K562 (cell line): ENCODE results near the gene UNC13A. TPM values are rescaled to one million over a fixed set of nuclear protein-coding genes. Genes with fewer than 3 reads are reported as not detected.
A peak's percentile ranks its signal among the peaks of the same experiment; 100 is the strongest.

Experiments used
- ATAC-seq: fragments of 200-7000 bp; cut with Tn5 transposase; 3 replicates; pipeline ENCODE4 v1.9.1; 2020; ENCODE audit warnings: moderate library complexity
- BruUV-seq: library from RNA; stranded (reverse); fragments of 400-500 nt; replicated peaks from 2 replicates; lab custom pipeline; 2021; lab: Mats Ljungman, UMichigan
- CTCF ChIA-PET: fragments of 300-600 bp; formaldehyde crosslinking; extraction: SDS; loops from one replicate; lab custom pipeline; 2021; ENCODE audit warnings: low intra/inter-chr PET ratio; lab: Yijun Ruan, JAX
- POLR2A ChIA-PET: fragments of 300-600, 350-650 bp; sonication (Branson Sonifier 250); formaldehyde crosslinking; extraction: SDS; loops from one replicate; lab custom pipeline; 2021; ENCODE audit warnings: antibody characterized with exemption, inconsistent platforms; lab: Yijun Ruan, JAX
- DNase-seq, 4 experiments: peaks; one replicate each; pipeline versions ENCODE4 v3.0.0 to v3.0.0-alpha.2; 2011 to 2018; ENCODE audit warnings: low spot score in 3 of 4, mixed read lengths in 3 of 4; ENCODE audit errors: extremely low read depth in 1 of 4
- FAIRE-seq: peaks from 2 replicates; lab custom pipeline; 2011; peaks lifted over from hg19 to GRCh38; lab: Jason Lieb, UNC
- H2AFZ ChIP-seq: 2 replicates; pipeline ENCODE4 v1.6.0; 2011; ENCODE audit warnings: low read depth, low read length, control low read depth, inconsistent platforms
- H3K27ac ChIP-seq: fragments of 200-600 bp; 3 replicates; pipeline ENCODE4 v1.8.0; 2011; ENCODE audit warnings: low read depth, mild to moderate bottlenecking, control low read depth, inconsistent platforms, low read length, moderate library complexity, mixed read lengths; ENCODE audit errors: extremely low read depth
- H3K27me3 ChIP-seq, 2 experiments: fragments of 300-600 bp in 1 of 2; 2 replicates in 1 of 2; 3 replicates in 1 of 2; pipeline versions ENCODE4 v1.6.0 to v1.8.0; 2011; ENCODE audit warnings: inconsistent platforms in 2 of 2, low read length in 2 of 2, mild to moderate bottlenecking in 1 of 2, mixed read lengths in 1 of 2, moderate library complexity in 1 of 2; ENCODE audit not compliant: control insufficient read depth in 2 of 2, insufficient read depth in 2 of 2
- H3K36me3 ChIP-seq: fragments of 300-600 bp; 3 replicates; pipeline ENCODE4 v1.8.0; 2011; ENCODE audit warnings: mild to moderate bottlenecking, low read length, inconsistent platforms; ENCODE audit not compliant: control insufficient read depth, insufficient read depth
- H3K4me1 ChIP-seq, 2 experiments: fragments of 200-600 bp in 1 of 2; replicated peaks in 1 of 2; 2 replicates in 1 of 2; 3 replicates in 1 of 2; pipeline versions ENCODE4 v1.5.1 to v1.8.0; 2011; ENCODE audit warnings: inconsistent platforms in 2 of 2, low read length in 2 of 2, mild to moderate bottlenecking in 1 of 2, mixed read lengths in 1 of 2, moderate library complexity in 1 of 2; ENCODE audit not compliant: control insufficient read depth in 2 of 2, insufficient read depth in 2 of 2
- H3K4me2 ChIP-seq: 2 replicates; pipeline ENCODE4 v1.6.1; 2011; ENCODE audit warnings: low read length, control low read depth, inconsistent platforms, mixed read lengths; ENCODE audit not compliant: insufficient read depth
- H3K4me3 ChIP-seq: fragments of 200-600 bp; sonication (generic), shearing (Covaris generic); 2 replicates; pipeline ENCODE4 v1.5.1; 2016; ENCODE audit warnings: control low read depth, inconsistent platforms
- H3K79me2 ChIP-seq: fragments of 200-600 bp; 3 replicates; pipeline ENCODE4 v1.8.0; 2011; ENCODE audit warnings: low read length, inconsistent platforms; ENCODE audit not compliant: control insufficient read depth, insufficient read depth
- H3K9ac ChIP-seq, 2 experiments: 2 replicates each; pipeline versions ENCODE4 v1.6.0 to v1.6.1; 2011; ENCODE audit warnings: low read depth in 2 of 2, low read length in 2 of 2, control low read depth in 1 of 2, inconsistent platforms in 1 of 2, mild to moderate bottlenecking in 1 of 2, mixed read lengths in 1 of 2; ENCODE audit not compliant: insufficient read depth in 1 of 2
- H3K9me1 ChIP-seq: one replicate; pipeline ENCODE4 v1.6.0; 2011; ENCODE audit warnings: inconsistent platforms, mild to moderate bottlenecking, low read length, moderate library complexity; ENCODE audit not compliant: control insufficient read depth, insufficient read depth
- H3K9me3 ChIP-seq: replicated peaks from 2 replicates; pipeline ENCODE4 v1.5.1; 2011; ENCODE audit warnings: low read depth, low read length, inconsistent platforms; ENCODE audit not compliant: control insufficient read depth, insufficient read depth
- H4K20me1 ChIP-seq: replicated peaks from 2 replicates; pipeline ENCODE4 v1.6.1; 2011; ENCODE audit warnings: low read length, inconsistent platforms, mixed read lengths; ENCODE audit not compliant: control insufficient read depth, insufficient read depth
- SAP30 ChIP-seq: fragments of 200-600 bp; sonication (generic); IDR thresholded peaks from 2 replicates; pipeline ENCODE4 v1.6.1; 2012; ENCODE audit warnings: borderline replicate concordance, low read depth, mild to moderate bottlenecking, moderate library complexity, low read length, control low read depth, inconsistent platforms; ENCODE audit not compliant: insufficient read depth, poor library complexity, severe bottlenecking
- ZBTB33 ChIP-seq: sonication (generic); formaldehyde crosslinking; IDR thresholded peaks from 2 replicates; pipeline ENCODE4 v1.8.1; 2023; ENCODE audit warnings: mild to moderate bottlenecking, missing genetic modification reagents
- ZBTB7A ChIP-seq: IDR thresholded peaks from 2 replicates; pipeline ENCODE4 v1.6.1; 2011; ENCODE audit warnings: low read depth, mild to moderate bottlenecking, low read length, moderate library complexity, borderline replicate concordance; ENCODE audit not compliant: control insufficient read depth
- WGBS: fragments of 100-300 bp; shearing (Covaris generic); methylation state at CpG from one replicate; pipeline ENCODE4 v1.1.6; 2016; ENCODE audit warnings: low coverage, mixed read lengths; ENCODE audit not compliant: insufficient coverage; ENCODE audit errors: missing lambda C conversion rate; 5-methylcytosine and 5-hydroxymethylcytosine counted together
- in situ Hi-C: fragments of 300-500 bp; cut with MboI; formaldehyde crosslinking; loops from 4 replicates; pipeline ENCODE4 v1.15.0; 2018; ENCODE audit warnings: inconsistent platforms, mixed read lengths
- intact Hi-C: fragments of 100-400 bp; cut with micrococcal nuclease; formaldehyde crosslinking; loops from 2 replicates; pipeline ENCODE4 v1.14.2; 2022
- polyA plus RNA-seq, 8 experiments: library from polyadenylated mRNA; depleted of rRNA in 4 of 8; stranded (reverse) in 5 of 8; unstranded in 3 of 8; fragments of >200 nt; fragmentation: Nextera tagmentation in 2 of 8; fragmentation: Illumina TruSeq in 1 of 8; extraction: Ambion mirVana in 2 of 8; extraction: Trizol in 1 of 8; gene quantifications; 2 replicates each; pipeline versions ENCODE4 v1.2.1 to v1.2.3, GENCODE V29; 2011 to 2014; ENCODE audit warnings: inconsistent platforms in 1 of 8, missing spikeins in 1 of 8
- total RNA-seq, 7 experiments: library from RNA; depleted of rRNA in 6 of 7; stranded (reverse); fragments of >200 nt in 6 of 7; fragmentation: Illumina TruSeq in 2 of 7; extraction: Trizol in 2 of 7; gene quantifications; 2 replicates each; pipeline versions ENCODE4 v1.2.1 to v1.2.3, GENCODE V29; 2011 to 2021; ENCODE audit warnings: low replicate concordance in 1 of 7

The UNC13A gene
- total and polyA plus RNA-seq, 9 of the 15 experiments (the other 6 are each of a cell fraction or from before 2014, with no cell fraction given) = 0.03 to 1.0 (median 0.25) TPM

- Histone ChIP-seq H3K9me1 (no peaks in the 10 kb centered on the region), H3K27me3 (peaks cover 11 to 41% of the 10 kb centered on the region in 2 experiments; a peak in 4 of 5 replicates), H3K4me1 (peaks cover 0 to 25% of the 10 kb centered on the region in 2 experiments; a peak in 3 of 5 replicates), H3K9ac (peak overlapping the region in 1 of 2 experiments; percentile 58; a peak in 1 of 4 replicates), H3K79me2 (no peaks in the 10 kb centered on the region), H3K27ac (no peak overlapping the region), H3K4me3 (peak overlapping the region; percentile 24; the same call in 1 of the 2 replicates), H3K9me3 (no peaks in the 10 kb centered on the region), H3K4me2 (peak overlapping the region; percentile 52), H3K36me3 (no peaks in the 10 kb centered on the region), H4K20me1 (peaks cover 5% of the 10 kb centered on the region), H2AFZ (peak overlapping the region; percentile 66)
- ATAC-seq (peak; percentile 86), DNase-seq (peak; percentile 50 to 92 (median 88)), FAIRE-seq (no peak)
- WGBS = 31% methylated on average over 31 of the region's 50 CpGs
- intact Hi-C loops (no loop called here), in situ Hi-C loops (no loop called here)
- CTCF ChIA-PET = interaction anchor here (0.8 kb wide), 1 partner anchor 197 kb away, joined by 3 read pairs; no protein-coding TSS in a partner anchor
- TF ChIP-seq SAP30 (no peak), ZBTB33 (CRISPR knock-in tag) (0 out of 2 replicates have a peak, but pooled peaks have one; percentile 18), ZBTB7A (peak; percentile 54; the same call in 1 of the 2 replicates)
- POLR2A ChIA-PET = no interaction called here
- no TSS peak for BruUV-seq
Measured at GRCh38 chr19:17647071-17648020, 40.8 kb downstream of the UNC13A start.
